GM12878 (cell line): ENCODE measurements around the gene MYOC. TPM values are rescaled to one million over a fixed set of nuclear protein-coding genes. Genes with fewer than 3 reads are reported as not detected.

Experiments
- ATAC-seq: fragments of 200-7000 bp; cut with Tn5 transposase; 3 replicates; pipeline ENCODE4 v1.9.1; 2020; ENCODE audit warnings: mild to moderate bottlenecking, moderate library complexity
- BruUV-seq: library from RNA; stranded (reverse); fragments of 400-500 nt; replicated peaks from 2 replicates; lab custom pipeline; 2021; lab: Mats Ljungman, UMichigan
- CTCF ChIA-PET: fragments of 300-600 bp; sonication (Branson Sonifier 250); formaldehyde crosslinking; extraction: SDS; loops from one replicate; lab custom pipeline; 2021; ENCODE audit warnings: inconsistent platforms; lab: Yijun Ruan, JAX
- POLR2A ChIA-PET: fragments of 350-600 bp; formaldehyde crosslinking; extraction: SDS; loops from one replicate; lab custom pipeline; 2021; ENCODE audit warnings: inconsistent platforms; lab: Charles Lee
- RAD21 ChIA-PET: fragments of 300-600 bp; sonication (Branson Sonifier 250); formaldehyde crosslinking; loops from one replicate; lab custom pipeline; 2023; ENCODE audit warnings: antibody characterized with exemption; ENCODE audit not compliant: unreplicated experiment; lab: Charles Lee
- SMC1A ChIA-PET: fragments of 300-600 bp; sonication (Branson Sonifier 250); formaldehyde crosslinking; loops from one replicate; lab custom pipeline; 2023; ENCODE audit not compliant: unreplicated experiment, uncharacterized antibody; lab: Charles Lee
- DNase-seq: peaks from one replicate; pipeline ENCODE4 v3.0.0-alpha.2; 2011; ENCODE audit warnings: low read depth, low spot score
- FAIRE-seq: peaks from 3 replicates; lab custom pipeline; 2011; peaks lifted over from hg19 to GRCh38; lab: Jason Lieb, UNC
- H2AFZ ChIP-seq: 2 replicates; pipeline ENCODE4 v1.6.0; 2011; ENCODE audit warnings: low read depth, low read length, control low read depth; ENCODE audit not compliant: control insufficient read depth
- H3K27ac ChIP-seq: 2 replicates; pipeline ENCODE4 v1.5.1; 2011; ENCODE audit warnings: control low read depth; ENCODE audit not compliant: control insufficient read depth, insufficient read depth
- H3K27me3 ChIP-seq, 2 experiments: replicated peaks in 1 of 2; 2 replicates each; pipeline versions ENCODE4 v1.6.0 to v1.6.1; 2011; ENCODE audit warnings: low read length in 1 of 2; ENCODE audit not compliant: control insufficient read depth in 2 of 2, insufficient read depth in 2 of 2
- H3K36me3 ChIP-seq, 2 experiments: 2 replicates each; pipeline ENCODE4 v1.5.1; 2011; ENCODE audit warnings: low read length in 1 of 2; ENCODE audit not compliant: control insufficient read depth in 2 of 2, insufficient read depth in 2 of 2
- H3K4me1 ChIP-seq: 2 replicates; pipeline ENCODE4 v1.6.1; 2011; ENCODE audit warnings: mild to moderate bottlenecking, low read length, moderate library complexity, mixed read lengths; ENCODE audit not compliant: control insufficient read depth, insufficient read depth
- H3K4me2 ChIP-seq: 2 replicates; pipeline ENCODE4 v1.6.0; 2011; ENCODE audit warnings: control low read depth; ENCODE audit not compliant: control insufficient read depth, insufficient read depth
- H3K4me3 ChIP-seq: fragments of 200-600 bp; sonication (generic); 2 replicates; pipeline ENCODE4 v1.5.1; 2016
- H3K79me2 ChIP-seq: 2 replicates; pipeline ENCODE4 v1.6.0; 2011; ENCODE audit warnings: low read length; ENCODE audit not compliant: control insufficient read depth, insufficient read depth
- H3K9ac ChIP-seq: 2 replicates; pipeline ENCODE4 v1.8.0; 2011; ENCODE audit warnings: low read length, control low read depth, mixed read lengths; ENCODE audit not compliant: control insufficient read depth, insufficient read depth
- H3K9me3 ChIP-seq: replicated peaks from 3 replicates; pipeline ENCODE4 v1.5.1; 2011; ENCODE audit warnings: mild to moderate bottlenecking, low read length; ENCODE audit not compliant: control insufficient read depth, insufficient read depth
- H4K20me1 ChIP-seq: 2 replicates; pipeline ENCODE4 v1.6.0; 2011; ENCODE audit not compliant: control insufficient read depth, insufficient read depth
- BCLAF1 ChIP-seq: fragments of 450-650 bp; IDR thresholded peaks from 2 replicates; pipeline ENCODE4 v1.6.1; 2017; ENCODE audit warnings: antibody characterized with exemption, mild to moderate bottlenecking, moderate library complexity
- CBX5 ChIP-seq: sonication (generic); IDR thresholded peaks from 2 replicates; pipeline ENCODE4 v1.6.1; 2016; ENCODE audit warnings: low read depth, moderate library complexity, mild to moderate bottlenecking, inconsistent platforms
- CHD2 ChIP-seq: IDR thresholded peaks from 2 replicates; pipeline ENCODE4 v1.6.1; 2011; ENCODE audit warnings: low read depth, low read length, improper control_type of control experiment, borderline replicate concordance
- CTCF ChIP-seq, 3 experiments: IDR thresholded peaks in 2 of 3; conservative IDR thresholded peaks in 1 of 3; 2 replicates each; pipeline ENCODE4 v1.5.1; 2011; ENCODE audit warnings: low read depth in 3 of 3, low read length in 3 of 3, mild to moderate bottlenecking in 3 of 3, control low read depth in 2 of 3, moderate library complexity in 2 of 3, inconsistent platforms in 1 of 3, mixed read lengths in 1 of 3; ENCODE audit not compliant: control insufficient read depth in 2 of 3, insufficient read depth in 1 of 3; ENCODE audit errors: extremely low read depth in 1 of 3
- E4F1 ChIP-seq: fragments of 450-650 bp; IDR thresholded peaks from 2 replicates; pipeline ENCODE4 v1.6.1; 2018; ENCODE audit warnings: borderline replicate concordance, mild to moderate bottlenecking; ENCODE audit not compliant: partially characterized antibody
- NR2C1 ChIP-seq: fragments of 450-650 bp; IDR thresholded peaks from 2 replicates; pipeline ENCODE4 v1.6.1; 2017; ENCODE audit warnings: antibody characterized with exemption, mild to moderate bottlenecking, moderate library complexity
- RCOR1 ChIP-seq: conservative IDR thresholded peaks from 2 replicates; pipeline ENCODE4 v1.6.1; 2012; ENCODE audit warnings: low read depth, low read length, improper control_type of control experiment
- RUNX3 ChIP-seq: IDR thresholded peaks from 2 replicates; pipeline ENCODE4 v1.6.1; 2012; ENCODE audit warnings: low read length, inconsistent platforms
- SUZ12 ChIP-seq: fragments of 200-600 bp; sonication (generic); IDR thresholded peaks from one replicate; pipeline ENCODE4 v1.6.1; 2018; ENCODE audit warnings: antibody characterized with exemption, mild to moderate bottlenecking; ENCODE audit not compliant: unreplicated experiment
- ZNF207 ChIP-seq: fragments of 450-650 bp; IDR thresholded peaks from 2 replicates; pipeline ENCODE4 v1.6.1; 2014; ENCODE audit warnings: antibody characterized with exemption, mild to moderate bottlenecking, borderline replicate concordance
- ZNF274 ChIP-seq: IDR thresholded peaks from one replicate; pipeline ENCODE4 v1.8.0; 2011; ENCODE audit not compliant: insufficient read length, insufficient read depth
- WGBS: methylation state at CpG from one replicate; pipeline ENCODE4 v1.1.6; 2016; ENCODE audit warnings: low lambda C conversion rate; ENCODE audit not compliant: insufficient replicate concordance, insufficient coverage; ENCODE audit errors: missing lambda C conversion rate; 5-methylcytosine and 5-hydroxymethylcytosine counted together
- in situ Hi-C: fragments of 300-500 bp; cut with MboI; formaldehyde crosslinking; loops from 9 replicates; pipeline ENCODE4 v1.14.3; 2018; ENCODE audit warnings: mixed read lengths
- intact Hi-C: fragments of 100-400 bp; cut with micrococcal nuclease; formaldehyde crosslinking; loops from one replicate; pipeline ENCODE4 v1.14.2; 2022; ENCODE audit not compliant: unreplicated experiment
- polyA plus RNA-seq, 11 experiments: library from polyadenylated mRNA; depleted of rRNA in 4 of 11; unstranded in 6 of 11; stranded (reverse) in 5 of 11; fragments of >200 nt; fragmentation: Nextera tagmentation in 4 of 11; fragmentation: Illumina TruSeq in 1 of 11; extraction: Ambion mirVana in 4 of 11; extraction: Trizol in 1 of 11; gene quantifications; 1 replicate in 1 of 11; 2 replicates in 10 of 11; pipeline versions ENCODE4 v1.2.1 to v1.2.3, GENCODE V29; 2011 to 2016; ENCODE audit warnings: inconsistent platforms in 2 of 11, missing spikeins in 2 of 11, low read depth in 1 of 11
- total RNA-seq, 4 experiments: library from RNA; depleted of rRNA in 3 of 4; stranded (reverse); fragments of >200 nt in 3 of 4; fragmentation: Illumina TruSeq in 1 of 4; extraction: Trizol in 1 of 4; gene quantifications; 2 replicates each; pipeline versions ENCODE4 v1.2.1 to v1.2.3, GENCODE V29; 2013 to 2021

MYOC gene
- total and polyA plus RNA-seq, 10 of the 15 experiments (the other 5 are each of a cell fraction or from before 2014, with no cell fraction given), result not detected

GRCh38 chr1:171641076-171641864 lies 11.2 kb downstream of the MYOC start:
- FAIRE-seq, result no peak
- H3K27me3 ChIP-seq, result peaks cover 0 to 4% of the 10 kb centered on the region in 2 experiments; a peak in 1 of 4 replicates
- no peak overlapping the region for H3K4me3 ChIP-seq
- POLR2A ChIA-PET, result no interaction called here
- no peaks in the 10 kb centered on the region for H3K4me1 ChIP-seq
- no peaks in the 10 kb centered on the region for H3K79me2 ChIP-seq
- no peaks in the 10 kb centered on the region for H3K36me3 ChIP-seq
- in situ Hi-C loops, result loop anchor here (5.0 kb wide), 1 partner anchor 341 kb away; no protein-coding TSS in a partner anchor
- H3K27ac ChIP-seq, result no peak overlapping the region
- no peaks in the 10 kb centered on the region for H3K9me3 ChIP-seq
- no peak overlapping the region for H2AFZ ChIP-seq
- WGBS, result 28% methylated on average over 10 of the region's 10 CpGs
- no peak for TF ChIP-seq ZNF274
- no peak for TF ChIP-seq NR2C1
- TF ChIP-seq CHD2, result no peak
- no peak for TF ChIP-seq RCOR1
- no peak for TF ChIP-seq CBX5
- TF ChIP-seq RUNX3, result no peak
- no peak for TF ChIP-seq SUZ12
- no peak for TF ChIP-seq E4F1
- no peak for TF ChIP-seq BCLAF1
- no peak for TF ChIP-seq CTCF (IDR thresholded peaks at IDR 0.05 in 2 of 3, conservative IDR thresholded peaks at IDR 0.05 in 1 of 3; ENCODE audit: control insufficient read depth in 2 of 3, extremely low read depth in 1 of 3, insufficient read depth in 1 of 3, low read depth in 3 of 3, low read length in 3 of 3)
- no peak for TF ChIP-seq ZNF207
- TF ChIP-seq, all 136 proteins: peak for 0
- Histone ChIP-seq H3K9ac (no peak overlapping the region), H3K4me2 (no peak overlapping the region), H4K20me1 (no peaks in the 10 kb centered on the region; the same call in 1 of the 2 replicates)
- intact Hi-C loops, result loop anchor here (10.0 kb wide), 1 partner anchor 144 kb away; the partner anchor contains the start of gene METTL13
- no peak for DNase-seq
- CTCF ChIA-PET, result interaction anchor here (0.9 to 7.5 kb wide), 9 partner anchors 8 to 162 kb away, joined by 3 to 60 read pairs (median 3); partner anchors contain the start of gene PRRC2C
- BruUV-seq, result no TSS peak
- SMC1A ChIA-PET, result interaction anchor here (1.4 kb wide), 2 partner anchors 25 to 43 kb away, joined by 4 to 5 read pairs; no protein-coding TSS in a partner anchor
- RAD21 ChIA-PET, result interaction anchor here (1.2 kb wide), 1 partner anchor 14 kb away, joined by 3 read pairs; no protein-coding TSS in a partner anchor
- no peak for ATAC-seq
